Astrocyte (in vitro differentiated cells and primary cell): ENCODE data around the gene AFAP1L2. TPM values are rescaled to one million over a fixed set of nuclear protein-coding genes. Genes with fewer than 3 reads are reported as not detected.

Experiments
- DNase-seq: peaks from one replicate; pipeline ENCODE4 v3.0.0-alpha.2; 2010; ENCODE audit warnings: low read depth
- FAIRE-seq: peaks from 2 replicates; lab custom pipeline; 2011; peaks lifted over from hg19 to GRCh38; lab: Jason Lieb, UNC
- H2AFZ ChIP-seq: 2 replicates; pipeline ENCODE4 v1.6.0; 2012; ENCODE audit warnings: low read depth, low read length, inconsistent platforms
- H3K27ac ChIP-seq: 2 replicates; pipeline ENCODE4 v1.5.1; 2011; ENCODE audit warnings: low read depth, low read length, inconsistent platforms
- H3K27me3 ChIP-seq: 2 replicates; pipeline ENCODE4 v1.6.0; 2011; ENCODE audit warnings: low read length, inconsistent platforms; ENCODE audit not compliant: insufficient read depth
- H3K36me3 ChIP-seq: 2 replicates; pipeline ENCODE4 v1.5.1; 2011; ENCODE audit warnings: low read length, inconsistent platforms; ENCODE audit not compliant: insufficient read depth
- H3K4me1 ChIP-seq: 2 replicates; pipeline ENCODE4 v1.5.1; 2011; ENCODE audit warnings: low read length, inconsistent platforms; ENCODE audit not compliant: insufficient read depth
- H3K4me2 ChIP-seq: 2 replicates; pipeline ENCODE4 v1.6.0; 2012; ENCODE audit warnings: low read length, inconsistent platforms
- H3K4me3 ChIP-seq: 2 replicates; pipeline ENCODE4 v1.5.1; 2011; ENCODE audit warnings: low read depth, mild to moderate bottlenecking, low read length, inconsistent platforms; ENCODE audit not compliant: insufficient read depth
- H3K79me2 ChIP-seq: 2 replicates; pipeline ENCODE4 v1.6.0; 2012; ENCODE audit warnings: mild to moderate bottlenecking, low read length, inconsistent platforms; ENCODE audit not compliant: insufficient read depth
- H3K9ac ChIP-seq: 2 replicates; pipeline ENCODE4 v1.6.0; 2012; ENCODE audit warnings: mild to moderate bottlenecking, low read length, inconsistent platforms
- H3K9me3 ChIP-seq: 2 replicates; pipeline ENCODE4 v1.5.1; 2012; ENCODE audit warnings: low read depth, mild to moderate bottlenecking, low read length, inconsistent platforms; ENCODE audit not compliant: insufficient read depth
- H4K20me1 ChIP-seq: 2 replicates; pipeline ENCODE4 v1.6.0; 2012; ENCODE audit warnings: low read length, inconsistent platforms; ENCODE audit not compliant: insufficient read depth
- H3K27ac Mint-ChIP-seq: one replicate; pipeline ENCODE4 v1.8.0; 2021; ENCODE audit warnings: mild to moderate bottlenecking, mixed read lengths; ENCODE audit not compliant: unreplicated experiment
- H3K27me3 Mint-ChIP-seq: one replicate; pipeline ENCODE4 v1.8.0; 2021; ENCODE audit warnings: low read depth, mixed read lengths; ENCODE audit not compliant: unreplicated experiment
- H3K36me3 Mint-ChIP-seq: one replicate; pipeline ENCODE4 v1.8.0; 2021; ENCODE audit warnings: low read depth, mixed read lengths; ENCODE audit not compliant: unreplicated experiment
- H3K4me1 Mint-ChIP-seq: one replicate; pipeline ENCODE4 v1.8.0; 2021; ENCODE audit warnings: low read depth, mixed read lengths; ENCODE audit not compliant: unreplicated experiment
- H3K4me3 Mint-ChIP-seq: one replicate; pipeline ENCODE4 v1.8.0; 2021; ENCODE audit warnings: mild to moderate bottlenecking, moderate library complexity, mixed read lengths; ENCODE audit not compliant: unreplicated experiment
- H3K9me3 Mint-ChIP-seq: one replicate; pipeline ENCODE4 v1.8.0; 2021; ENCODE audit warnings: mild to moderate bottlenecking, mixed read lengths; ENCODE audit not compliant: unreplicated experiment
- EZH2 ChIP-seq: IDR thresholded peaks from 2 replicates; pipeline ENCODE4 v1.6.1; 2012; ENCODE audit warnings: mild to moderate bottlenecking, low read length, inconsistent platforms; ENCODE audit not compliant: insufficient read depth
- total RNA-seq: library from RNA; stranded (reverse); gene quantifications from 2 replicates; pipeline ENCODE4 v1.2.1, GENCODE V29; 2021
- TF ChIP-seq, protein P1 (sequence below): IDR thresholded peaks from 2 replicates; pipeline ENCODE4 v1.5.1; 2011; ENCODE audit warnings: low read depth, mild to moderate bottlenecking, inconsistent platforms, low read length, moderate library complexity; ENCODE audit not compliant: insufficient read depth

Gene AFAP1L2
- total RNA-seq, 1 donor from 2014 or later = 26.6 TPM

- H3K27me3 Mint-ChIP-seq = peaks cover 12% of the 10 kb centered on the region
- FAIRE-seq = no peak
- peak overlapping the region; percentile 49 for H3K4me3 ChIP-seq
Observed at GRCh38 chr10:114403541-114404161, 651 bp downstream of the AFAP1L2 start.

GRCh38 chr10:114402871-114403540, 1.3 kb downstream of the AFAP1L2 start:
- DNase-seq (peak; percentile 27), FAIRE-seq (no peak)
- Mint-ChIP-seq H3K9me3 (no peaks in the 10 kb centered on the region), H3K4me1 (peaks cover 49% of the 10 kb centered on the region), H3K36me3 (peaks cover 2% of the 10 kb centered on the region), H3K27me3 (peaks cover 11% of the 10 kb centered on the region), H3K27ac (peak overlapping the region; percentile 88), H3K4me3 (peak overlapping the region; percentile 95)
- Histone ChIP-seq H3K4me2 (peak overlapping the region; percentile 90), H3K4me3 (peak overlapping the region; percentile 49), H3K27me3 (peaks cover 6% of the 10 kb centered on the region), H2AFZ (peak overlapping the region; percentile 65), H3K9ac (peak overlapping the region; percentile 75), H3K4me1 (peaks cover 22% of the 10 kb centered on the region), H3K9me3 (no peaks in the 10 kb centered on the region), H4K20me1 (no peaks in the 10 kb centered on the region), H3K27ac (peak overlapping the region; percentile 19), H3K79me2 (no peaks in the 10 kb centered on the region), H3K36me3 (no peaks in the 10 kb centered on the region)
- no peak for TF ChIP-seq EZH2
- TF ChIP-seq, protein P1, sequence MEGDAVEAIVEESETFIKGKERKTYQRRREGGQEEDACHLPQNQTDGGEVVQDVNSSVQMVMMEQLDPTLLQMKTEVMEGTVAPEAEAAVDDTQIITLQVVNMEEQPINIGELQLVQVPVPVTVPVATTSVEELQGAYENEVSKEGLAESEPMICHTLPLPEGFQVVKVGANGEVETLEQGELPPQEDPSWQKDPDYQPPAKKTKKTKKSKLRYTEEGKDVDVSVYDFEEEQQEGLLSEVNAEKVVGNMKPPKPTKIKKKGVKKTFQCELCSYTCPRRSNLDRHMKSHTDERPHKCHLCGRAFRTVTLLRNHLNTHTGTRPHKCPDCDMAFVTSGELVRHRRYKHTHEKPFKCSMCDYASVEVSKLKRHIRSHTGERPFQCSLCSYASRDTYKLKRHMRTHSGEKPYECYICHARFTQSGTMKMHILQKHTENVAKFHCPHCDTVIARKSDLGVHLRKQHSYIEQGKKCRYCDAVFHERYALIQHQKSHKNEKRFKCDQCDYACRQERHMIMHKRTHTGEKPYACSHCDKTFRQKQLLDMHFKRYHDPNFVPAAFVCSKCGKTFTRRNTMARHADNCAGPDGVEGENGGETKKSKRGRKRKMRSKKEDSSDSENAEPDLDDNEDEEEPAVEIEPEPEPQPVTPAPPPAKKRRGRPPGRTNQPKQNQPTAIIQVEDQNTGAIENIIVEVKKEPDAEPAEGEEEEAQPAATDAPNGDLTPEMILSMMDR = no peak

More at GRCh38 chr10:114403541-114404161, 651 bp downstream of the AFAP1L2 start:
- no peak for DNase-seq
- Histone ChIP-seq H3K27me3 (peaks cover 6% of the 10 kb centered on the region), H3K9me3 (no peaks in the 10 kb centered on the region), H3K36me3 (no peaks in the 10 kb centered on the region), H3K9ac (peak overlapping the region; percentile 75), H4K20me1 (no peaks in the 10 kb centered on the region), H3K4me2 (peak overlapping the region; percentile 90), H3K4me1 (peaks cover 22% of the 10 kb centered on the region), H3K27ac (peak overlapping the region; percentile 19), H3K79me2 (no peaks in the 10 kb centered on the region), H2AFZ (peak overlapping the region; percentile 65)
- Mint-ChIP-seq H3K4me1 (peaks cover 43% of the 10 kb centered on the region), H3K36me3 (peaks cover under 1% of the 10 kb centered on the region), H3K27ac (no peak overlapping the region), H3K4me3 (peak overlapping the region; percentile 95), H3K9me3 (no peaks in the 10 kb centered on the region)
- TF ChIP-seq, protein P1 = peak; percentile 9
- TF ChIP-seq EZH2 = peak; percentile 61
